A549 (cell line): ENCODE measurements around the gene NOTCH4.

Experiments
- EP300 ChIP-seq, 2 experiments: fragments of >200 bp; sonication (Bioruptor Twin); formaldehyde crosslinking; IDR thresholded peaks; 2 replicates in 1 of 2; 3 replicates in 1 of 2; pipeline ENCODE4 v1.6.1; 2016 to 2017
- POLR2A ChIP-seq: IDR thresholded peaks from 2 replicates; pipeline ENCODE4 v1.6.1; 2012; ENCODE audit warnings: mild to moderate bottlenecking, low read length
- POLR2AphosphoS2 ChIP-seq: conservative IDR thresholded peaks from 2 replicates; pipeline ENCODE4 v1.6.1; 2012; ENCODE audit warnings: low read length, improper control_type of control experiment, inconsistent platforms
- TF ChIP-seq, protein P1 (sequence below): fragments of >200 bp; sonication (Bioruptor Twin); formaldehyde crosslinking; IDR thresholded peaks from 3 replicates; pipeline ENCODE4 v1.5.1; 2016

GRCh38 chr6:32200711-32201475, 23.0 kb downstream of the NOTCH4 start:
- TF ChIP-seq, protein P1, sequence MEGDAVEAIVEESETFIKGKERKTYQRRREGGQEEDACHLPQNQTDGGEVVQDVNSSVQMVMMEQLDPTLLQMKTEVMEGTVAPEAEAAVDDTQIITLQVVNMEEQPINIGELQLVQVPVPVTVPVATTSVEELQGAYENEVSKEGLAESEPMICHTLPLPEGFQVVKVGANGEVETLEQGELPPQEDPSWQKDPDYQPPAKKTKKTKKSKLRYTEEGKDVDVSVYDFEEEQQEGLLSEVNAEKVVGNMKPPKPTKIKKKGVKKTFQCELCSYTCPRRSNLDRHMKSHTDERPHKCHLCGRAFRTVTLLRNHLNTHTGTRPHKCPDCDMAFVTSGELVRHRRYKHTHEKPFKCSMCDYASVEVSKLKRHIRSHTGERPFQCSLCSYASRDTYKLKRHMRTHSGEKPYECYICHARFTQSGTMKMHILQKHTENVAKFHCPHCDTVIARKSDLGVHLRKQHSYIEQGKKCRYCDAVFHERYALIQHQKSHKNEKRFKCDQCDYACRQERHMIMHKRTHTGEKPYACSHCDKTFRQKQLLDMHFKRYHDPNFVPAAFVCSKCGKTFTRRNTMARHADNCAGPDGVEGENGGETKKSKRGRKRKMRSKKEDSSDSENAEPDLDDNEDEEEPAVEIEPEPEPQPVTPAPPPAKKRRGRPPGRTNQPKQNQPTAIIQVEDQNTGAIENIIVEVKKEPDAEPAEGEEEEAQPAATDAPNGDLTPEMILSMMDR = no peak
- TF ChIP-seq EP300 (IDR thresholded peaks at IDR 0.05) = no peak
- no peak for TF ChIP-seq POLR2AphosphoS2
- TF ChIP-seq POLR2A = no peak
